ENCODE results near the gene SPRY2. TPM values are rescaled to one million over a fixed set of nuclear protein-coding genes. Genes with fewer than 3 reads are reported as not detected.

SPRY2 gene
- total RNA-seq, 1 donor from 2014 or later = 40.0 TPM

- DNase-seq (ENCODE audit: missing footprints) = no peak
- no peak for ATAC-seq
- intact Hi-C loops (cut with DNase I) = no loop called here
These were observed 50.3 kb downstream of the SPRY2 start for GRCh38 chr13:80290591-80290990.
